ENCODE data around the gene CA10. TPM values are rescaled to one million over a fixed set of nuclear protein-coding genes. Genes with fewer than 3 reads are reported as not detected.

Gene CA10
- total RNA-seq, 1 experiment from 2014 or later, result 0.46 TPM

DNA sequence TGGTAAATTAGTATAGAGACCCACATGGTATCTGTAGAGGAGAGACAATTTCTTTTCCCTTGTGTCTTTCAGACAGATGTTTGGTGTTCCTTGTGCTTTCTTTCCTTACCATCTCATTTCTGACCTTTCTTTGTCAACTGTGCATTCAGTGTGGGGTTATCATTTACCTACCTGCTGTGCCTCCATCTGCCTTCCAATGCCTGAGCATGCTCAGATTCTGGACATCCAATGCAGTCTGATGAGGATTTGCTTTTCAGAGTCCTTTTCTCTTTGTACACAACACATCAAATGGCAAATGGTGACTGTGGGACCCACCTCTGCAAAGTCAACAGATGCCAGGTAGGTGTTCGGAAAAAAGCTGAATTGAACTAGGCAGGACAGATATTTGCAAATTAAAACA, 364.8 kb downstream of the CA10 start:
- no peak overlapping the region for H3K4me2 ChIP-seq (ENCODE audit: insufficient read depth, insufficient read length, low read length)
- H2BK15ac ChIP-seq (ENCODE audit: low read depth, low read length), result no peak overlapping the region
- no peak overlapping the region for H3K56ac ChIP-seq (ENCODE audit: insufficient read length, low read depth, low read length)
- Mint-ChIP-seq H3K4me1 (no peaks in the 10 kb centered on the region), H3K27ac (no peak overlapping the region), H3K27me3 (ENCODE audit: low read depth) (peaks cover 3% of the 10 kb centered on the region; the same call in 1 of the 2 replicates), H3K9me3 (no peaks in the 10 kb centered on the region), H3K36me3 (ENCODE audit: insufficient read depth in 1 of 3, low read depth in 3 of 3) (no peaks in the 10 kb centered on the region), H3K4me3 (no peak overlapping the region)
- no peak overlapping the region for H4K91ac ChIP-seq (ENCODE audit: insufficient read length, low read depth, low read length)
- H3K27ac ChIP-seq (ENCODE audit: insufficient read length, low read depth, low read length), result no peak overlapping the region
- H3K18ac ChIP-seq (ENCODE audit: insufficient read length, low read depth, low read length), result no peak overlapping the region
- no peak overlapping the region for H3T11ph ChIP-seq (ENCODE audit: low read length)
- H4K5ac ChIP-seq (ENCODE audit: insufficient read length, low read depth, low read length), result no peak overlapping the region
- DNase-seq, result no peak
- H2BK20ac ChIP-seq (ENCODE audit: low read depth, low read length, poor library complexity, severe bottlenecking), result no peak overlapping the region
- no peaks in the 10 kb centered on the region for H3K23me2 ChIP-seq (ENCODE audit: insufficient read length, low read depth, low read length, poor library complexity, severe bottlenecking)
- H3K79me1 ChIP-seq (ENCODE audit: insufficient read depth, low read depth, low read length, poor library complexity, severe bottlenecking), result no peaks in the 10 kb centered on the region
- H3K23ac ChIP-seq (ENCODE audit: insufficient read length, low read depth, low read length), result no peak overlapping the region
- no peak overlapping the region for H2BK120ac ChIP-seq (ENCODE audit: low read depth, low read length, poor library complexity, severe bottlenecking)
- no peak overlapping the region for H3K4ac ChIP-seq (ENCODE audit: low read depth, low read length)
- H3K79me2 ChIP-seq (ENCODE audit: insufficient read depth, low read length), result no peaks in the 10 kb centered on the region
- no peak overlapping the region for H2BK12ac ChIP-seq (ENCODE audit: insufficient read length, low read depth, low read length)
- no peaks in the 10 kb centered on the region for H3K27me3 ChIP-seq (ENCODE audit: insufficient read depth, low read length)
- H4K8ac ChIP-seq (replicated peaks; ENCODE audit: insufficient read length, low read depth, low read length), result no peak overlapping the region
- no peaks in the 10 kb centered on the region for H4K20me1 ChIP-seq (ENCODE audit: control insufficient read depth, insufficient read depth, insufficient read length)
- H3K9ac ChIP-seq (ENCODE audit: extremely low read depth, insufficient read length, low read length), result no peak overlapping the region
- no peak overlapping the region for H3K14ac ChIP-seq (ENCODE audit: insufficient read depth, low read length)
- WGBS (ENCODE audit: extremely low coverage, insufficient read length, low lambda C conversion rate), result no CpG with 5 or more reads among the region's 1 CpG
- TF ChIP-seq, protein P1, sequence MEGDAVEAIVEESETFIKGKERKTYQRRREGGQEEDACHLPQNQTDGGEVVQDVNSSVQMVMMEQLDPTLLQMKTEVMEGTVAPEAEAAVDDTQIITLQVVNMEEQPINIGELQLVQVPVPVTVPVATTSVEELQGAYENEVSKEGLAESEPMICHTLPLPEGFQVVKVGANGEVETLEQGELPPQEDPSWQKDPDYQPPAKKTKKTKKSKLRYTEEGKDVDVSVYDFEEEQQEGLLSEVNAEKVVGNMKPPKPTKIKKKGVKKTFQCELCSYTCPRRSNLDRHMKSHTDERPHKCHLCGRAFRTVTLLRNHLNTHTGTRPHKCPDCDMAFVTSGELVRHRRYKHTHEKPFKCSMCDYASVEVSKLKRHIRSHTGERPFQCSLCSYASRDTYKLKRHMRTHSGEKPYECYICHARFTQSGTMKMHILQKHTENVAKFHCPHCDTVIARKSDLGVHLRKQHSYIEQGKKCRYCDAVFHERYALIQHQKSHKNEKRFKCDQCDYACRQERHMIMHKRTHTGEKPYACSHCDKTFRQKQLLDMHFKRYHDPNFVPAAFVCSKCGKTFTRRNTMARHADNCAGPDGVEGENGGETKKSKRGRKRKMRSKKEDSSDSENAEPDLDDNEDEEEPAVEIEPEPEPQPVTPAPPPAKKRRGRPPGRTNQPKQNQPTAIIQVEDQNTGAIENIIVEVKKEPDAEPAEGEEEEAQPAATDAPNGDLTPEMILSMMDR (conservative IDR thresholded peaks at IDR 0.05), result no peak
- H2AFZ ChIP-seq (ENCODE audit: low read length), result no peak overlapping the region
- no peaks in the 10 kb centered on the region for H3K4me1 ChIP-seq (ENCODE audit: insufficient read depth, low read length)
- no peaks in the 10 kb centered on the region for H3K9me3 ChIP-seq (ENCODE audit: control insufficient read depth, low read depth, low read length)
- H2AK5ac ChIP-seq (ENCODE audit: insufficient read length, low read length), result no peak overlapping the region
- no peak overlapping the region for H2BK5ac ChIP-seq (ENCODE audit: insufficient read length, low read length)

All from H9 (cell line).